SK-N-SH (cell line): ENCODE data around the gene MEIS1. TPM values are rescaled to one million over a fixed set of nuclear protein-coding genes. Genes with fewer than 3 reads are reported as not detected.

Source experiments
- CTCF ChIA-PET: fragments of 300-600, 350-600 bp; formaldehyde crosslinking; extraction: SDS; loops from one replicate; lab custom pipeline; 2021; lab: Yijun Ruan, JAX
- POLR2A ChIA-PET: fragments of 350-600 bp; sonication (Branson Sonifier 250); formaldehyde crosslinking; extraction: SDS; loops from one replicate; lab custom pipeline; 2020; ENCODE audit warnings: antibody characterized with exemption, inconsistent platforms; lab: Yijun Ruan, JAX
- DNase-seq: peaks from one replicate; pipeline ENCODE4 v3.0.0; 2012
- H2AFZ ChIP-seq: fragments of 200-600 bp; sonication (generic); 2 replicates; pipeline ENCODE4 v1.8.1; 2016; ENCODE audit warnings: antibody characterized with exemption, mild to moderate bottlenecking, low read depth
- H3F3A ChIP-seq: fragments of 200-600 bp; sonication (generic); replicated peaks from 2 replicates; pipeline ENCODE3; 2016; ENCODE audit warnings: antibody characterized with exemption, mild to moderate bottlenecking; ENCODE audit not compliant: insufficient read depth
- H3K27ac ChIP-seq, 2 experiments: fragments of 200-500 bp in 1 of 2; fragments of 200-600 bp in 1 of 2; sonication (Bioruptor generic) in 1 of 2; sonication (generic), shearing (Covaris generic) in 1 of 2; 2 replicates each; pipeline versions ENCODE4 v1.5.1 to v1.6.1; 2014 to 2016; ENCODE audit warnings: low read depth in 2 of 2, inconsistent platforms in 1 of 2, low read length in 1 of 2, mild to moderate bottlenecking in 1 of 2, mixed read lengths in 1 of 2
- H3K27me3 ChIP-seq: fragments of 200-600 bp; sonication (generic), shearing (Covaris generic); 2 replicates; pipeline ENCODE4 v1.6.1; 2016; ENCODE audit warnings: mixed run types; ENCODE audit not compliant: insufficient read depth
- H3K36me3 ChIP-seq, 2 experiments: fragments of 200-500 bp in 1 of 2; fragments of 200-600 bp in 1 of 2; sonication (Bioruptor generic) in 1 of 2; sonication (generic) in 1 of 2; replicated peaks in 1 of 2; 2 replicates each; pipeline versions ENCODE3 to v1.5.1; 2014 to 2016; ENCODE audit warnings: low read length in 1 of 2, mild to moderate bottlenecking in 1 of 2; ENCODE audit not compliant: insufficient read depth in 2 of 2, control insufficient read depth in 1 of 2
- H3K4me1 ChIP-seq, 2 experiments: fragments of 200-500 bp in 1 of 2; fragments of 200-600 bp in 1 of 2; sonication (Bioruptor generic) in 1 of 2; sonication (generic), shearing (Covaris generic) in 1 of 2; 2 replicates each; pipeline versions ENCODE4 v1.5.1 to v1.6.1; 2014 to 2016; ENCODE audit warnings: low read depth in 1 of 2, low read length in 1 of 2, mixed run types in 1 of 2; ENCODE audit not compliant: insufficient read depth in 2 of 2, control insufficient read depth in 1 of 2
- H3K4me2 ChIP-seq: fragments of 200-600 bp; sonication (generic), shearing (Covaris generic); 2 replicates; pipeline ENCODE4 v1.6.1; 2017; ENCODE audit warnings: mixed run types
- H3K4me3 ChIP-seq, 2 experiments: fragments of 200-500 bp in 1 of 2; fragments of 200-600 bp in 1 of 2; sonication (Bioruptor generic) in 1 of 2; sonication (generic), shearing (Covaris generic) in 1 of 2; 2 replicates each; pipeline versions ENCODE4 v1.5.1 to v1.8.1; 2014 to 2016; ENCODE audit warnings: low read depth in 2 of 2, inconsistent platforms in 1 of 2, low read length in 1 of 2, mild to moderate bottlenecking in 1 of 2, mixed read lengths in 1 of 2, moderate library complexity in 1 of 2
- H3K79me2 ChIP-seq: fragments of 200-600 bp; sonication (generic); 2 replicates; pipeline ENCODE4 v1.8.1; 2017; ENCODE audit warnings: mild to moderate bottlenecking; ENCODE audit not compliant: insufficient read depth
- H3K9ac ChIP-seq: fragments of 200-600 bp; sonication (generic); 2 replicates; pipeline ENCODE4 v1.6.1; 2017; ENCODE audit warnings: mixed run types
- H3K9me2 ChIP-seq: fragments of 200-600 bp; sonication (generic); 2 replicates; pipeline ENCODE4 v1.6.1; 2017; ENCODE audit warnings: mixed run types
- H3K9me3 ChIP-seq: fragments of 200-600 bp; sonication (generic); 2 replicates; pipeline ENCODE4 v1.6.1; 2017; ENCODE audit warnings: mixed run types, mild to moderate bottlenecking, moderate library complexity
- H4K20me1 ChIP-seq: fragments of 200-600 bp; sonication (generic); 2 replicates; pipeline ENCODE4 v1.6.1; 2017; ENCODE audit warnings: mild to moderate bottlenecking, mixed run types; ENCODE audit not compliant: insufficient read depth
- CHD2 ChIP-seq: fragments of 150-350 bp; IDR thresholded peaks from 2 replicates; pipeline ENCODE4 v1.6.1; 2018; ENCODE audit warnings: low read length; ENCODE audit not compliant: partially characterized antibody
- ELF1 ChIP-seq: IDR thresholded peaks from 2 replicates; pipeline ENCODE4 v1.4.0; 2012
- FOSL2 ChIP-seq: IDR thresholded peaks from 2 replicates; pipeline ENCODE4 v1.4.0; 2012; ENCODE audit warnings: low read depth, mild to moderate bottlenecking, moderate library complexity, borderline replicate concordance
- FOXJ3 ChIP-seq: sonication (generic); formaldehyde crosslinking; IDR thresholded peaks from 2 replicates; pipeline ENCODE4 v1.5.1; 2020; ENCODE audit warnings: mild to moderate bottlenecking, missing genetic modification reagents
- FOXM1 ChIP-seq: IDR thresholded peaks from 2 replicates; pipeline ENCODE4 v1.4.0; 2012; ENCODE audit warnings: low read depth, mild to moderate bottlenecking
- GABPA ChIP-seq: IDR thresholded peaks from 2 replicates; pipeline ENCODE4 v1.4.0; 2012; ENCODE audit warnings: low read depth, mild to moderate bottlenecking
- GATA2 ChIP-seq: sonication (generic); formaldehyde crosslinking; IDR thresholded peaks from 2 replicates; pipeline ENCODE4 v1.5.0; 2020; ENCODE audit warnings: mild to moderate bottlenecking, missing genetic modification reagents
- JUND ChIP-seq: IDR thresholded peaks from 2 replicates; pipeline ENCODE4 v1.4.0; 2012
- MXI1 ChIP-seq: IDR thresholded peaks from 2 replicates; pipeline ENCODE4 v1.6.1; 2012; ENCODE audit warnings: mild to moderate bottlenecking, low read depth, low read length, improper control_type of control experiment
- POLR2AphosphoS5 ChIP-seq: IDR thresholded peaks from 2 replicates; pipeline ENCODE4 v1.6.1; 2012; ENCODE audit warnings: low read depth, low read length
- RAD21 ChIP-seq: IDR thresholded peaks from 2 replicates; pipeline ENCODE4 v1.6.1; 2012; ENCODE audit warnings: mild to moderate bottlenecking, low read length
- RCOR1 ChIP-seq: fragments of 150-350 bp; IDR thresholded peaks from 2 replicates; pipeline ENCODE4 v1.6.1; 2017; ENCODE audit warnings: antibody characterized with exemption, low read length
- RXRA ChIP-seq: IDR thresholded peaks from 2 replicates; pipeline ENCODE4 v1.4.0; 2012; ENCODE audit warnings: low read depth, mild to moderate bottlenecking, borderline replicate concordance
- SIN3A ChIP-seq: IDR thresholded peaks from 2 replicates; pipeline ENCODE4 v1.6.1; 2012; ENCODE audit warnings: low read depth, mild to moderate bottlenecking, low read length, moderate library complexity, borderline replicate concordance
- SMC3 ChIP-seq: IDR thresholded peaks from 2 replicates; pipeline ENCODE4 v1.6.1; 2012; ENCODE audit warnings: low read depth, low read length, improper control_type of control experiment
- TAF1 ChIP-seq: IDR thresholded peaks from 2 replicates; pipeline ENCODE4 v1.6.1; 2012; ENCODE audit warnings: low read depth, mild to moderate bottlenecking, low read length, moderate library complexity, borderline replicate concordance
- YY1 ChIP-seq: IDR thresholded peaks from 2 replicates; pipeline ENCODE4 v1.4.0; 2012; ENCODE audit warnings: low read depth, mild to moderate bottlenecking
- WGBS: methylation state at CpG from one replicate; pipeline ENCODE4 v1.1.6; 2017; ENCODE audit warnings: low lambda C conversion rate; 5-methylcytosine and 5-hydroxymethylcytosine counted together
- polyA plus RNA-seq, 3 experiments: library from polyadenylated mRNA; depleted of rRNA; stranded (reverse); fragments of >200 nt; gene quantifications; 2 replicates each; pipeline ENCODE4 v1.2.3, GENCODE V29; 2012
- TF ChIP-seq, protein P1 (sequence below): fragments of 200-600 bp; sonication (generic); IDR thresholded peaks from 2 replicates; pipeline ENCODE4 v1.6.1; 2017; ENCODE audit warnings: antibody characterized with exemption, mild to moderate bottlenecking, moderate library complexity
- TF ChIP-seq, protein P2 (sequence below): fragments of 150-350 bp; IDR thresholded peaks from 2 replicates; pipeline ENCODE4 v1.6.1; 2016; ENCODE audit warnings: mild to moderate bottlenecking, low read depth, low read length
- TF ChIP-seq, protein P3 (sequence below): IDR thresholded peaks from 2 replicates; pipeline ENCODE4 v1.4.0; 2012; ENCODE audit warnings: low read depth, borderline replicate concordance
- TF ChIP-seq, protein P4 (sequence below): fragments of 150-350 bp; IDR thresholded peaks from 2 replicates; pipeline ENCODE4 v1.6.1; 2017; ENCODE audit warnings: antibody characterized with exemption, low read length, low read depth, borderline replicate concordance

The MEIS1 gene
- polyA plus RNA-seq, 1 of the 3 experiments (the other 2 are of a cell fraction): 16.9 TPM

DNA sequence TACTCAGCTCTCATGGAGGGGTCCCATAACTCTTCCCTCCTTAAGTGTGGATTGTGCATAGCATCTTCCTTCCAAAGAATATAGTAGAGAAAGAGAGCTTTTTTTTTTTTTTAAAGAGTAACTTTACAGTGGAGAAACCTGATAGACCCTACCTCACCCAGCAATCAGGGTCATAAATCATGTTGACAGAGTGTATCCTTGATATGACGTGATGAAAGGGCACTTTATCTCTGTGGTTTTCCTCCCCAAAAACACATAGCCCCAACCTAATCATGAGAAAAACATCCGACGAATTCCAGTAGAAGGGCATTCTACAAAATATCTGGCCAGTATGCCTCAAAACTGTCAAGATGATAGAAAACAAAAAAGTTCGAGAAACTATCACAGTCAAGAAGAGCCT is 29.5 kb upstream of the MEIS1 start:
- Histone ChIP-seq H3K27ac (no peak overlapping the region), H3K27me3 (no peaks in the 10 kb centered on the region), H3K79me2 (no peaks in the 10 kb centered on the region), H4K20me1 (no peaks in the 10 kb centered on the region), H3K36me3 (no peaks in the 10 kb centered on the region), H3K9me3 (no peaks in the 10 kb centered on the region), H3F3A (no peaks in the 10 kb centered on the region), H3K4me3 (no peak overlapping the region), H3K4me1 (no peaks in the 10 kb centered on the region), H3K4me2 (no peak overlapping the region), H3K9ac (no peak overlapping the region), H2AFZ (no peak overlapping the region), H3K9me2 (no peaks in the 10 kb centered on the region)
- ChIA-PET POLR2A (no interaction called here), CTCF (no interaction called here)
- 36% methylated on average over 4 of the region's 4 CpGs for WGBS
- no peak for TF ChIP-seq SIN3A
- no peak for TF ChIP-seq ELF1
- TF ChIP-seq, protein P1, sequence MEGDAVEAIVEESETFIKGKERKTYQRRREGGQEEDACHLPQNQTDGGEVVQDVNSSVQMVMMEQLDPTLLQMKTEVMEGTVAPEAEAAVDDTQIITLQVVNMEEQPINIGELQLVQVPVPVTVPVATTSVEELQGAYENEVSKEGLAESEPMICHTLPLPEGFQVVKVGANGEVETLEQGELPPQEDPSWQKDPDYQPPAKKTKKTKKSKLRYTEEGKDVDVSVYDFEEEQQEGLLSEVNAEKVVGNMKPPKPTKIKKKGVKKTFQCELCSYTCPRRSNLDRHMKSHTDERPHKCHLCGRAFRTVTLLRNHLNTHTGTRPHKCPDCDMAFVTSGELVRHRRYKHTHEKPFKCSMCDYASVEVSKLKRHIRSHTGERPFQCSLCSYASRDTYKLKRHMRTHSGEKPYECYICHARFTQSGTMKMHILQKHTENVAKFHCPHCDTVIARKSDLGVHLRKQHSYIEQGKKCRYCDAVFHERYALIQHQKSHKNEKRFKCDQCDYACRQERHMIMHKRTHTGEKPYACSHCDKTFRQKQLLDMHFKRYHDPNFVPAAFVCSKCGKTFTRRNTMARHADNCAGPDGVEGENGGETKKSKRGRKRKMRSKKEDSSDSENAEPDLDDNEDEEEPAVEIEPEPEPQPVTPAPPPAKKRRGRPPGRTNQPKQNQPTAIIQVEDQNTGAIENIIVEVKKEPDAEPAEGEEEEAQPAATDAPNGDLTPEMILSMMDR: no peak
- no peak for TF ChIP-seq GATA2 (CRISPR knock-in tag)
- no peak for TF ChIP-seq RXRA
- TF ChIP-seq GABPA: no peak
- TF ChIP-seq, protein P2, sequence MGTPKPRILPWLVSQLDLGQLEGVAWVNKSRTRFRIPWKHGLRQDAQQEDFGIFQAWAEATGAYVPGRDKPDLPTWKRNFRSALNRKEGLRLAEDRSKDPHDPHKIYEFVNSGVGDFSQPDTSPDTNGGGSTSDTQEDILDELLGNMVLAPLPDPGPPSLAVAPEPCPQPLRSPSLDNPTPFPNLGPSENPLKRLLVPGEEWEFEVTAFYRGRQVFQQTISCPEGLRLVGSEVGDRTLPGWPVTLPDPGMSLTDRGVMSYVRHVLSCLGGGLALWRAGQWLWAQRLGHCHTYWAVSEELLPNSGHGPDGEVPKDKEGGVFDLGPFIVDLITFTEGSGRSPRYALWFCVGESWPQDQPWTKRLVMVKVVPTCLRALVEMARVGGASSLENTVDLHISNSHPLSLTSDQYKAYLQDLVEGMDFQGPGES: no peak
- TF ChIP-seq CHD2: no peak
- TF ChIP-seq RAD21: no peak
- no peak for TF ChIP-seq TAF1
- DNase-seq: no peak

DNA sequence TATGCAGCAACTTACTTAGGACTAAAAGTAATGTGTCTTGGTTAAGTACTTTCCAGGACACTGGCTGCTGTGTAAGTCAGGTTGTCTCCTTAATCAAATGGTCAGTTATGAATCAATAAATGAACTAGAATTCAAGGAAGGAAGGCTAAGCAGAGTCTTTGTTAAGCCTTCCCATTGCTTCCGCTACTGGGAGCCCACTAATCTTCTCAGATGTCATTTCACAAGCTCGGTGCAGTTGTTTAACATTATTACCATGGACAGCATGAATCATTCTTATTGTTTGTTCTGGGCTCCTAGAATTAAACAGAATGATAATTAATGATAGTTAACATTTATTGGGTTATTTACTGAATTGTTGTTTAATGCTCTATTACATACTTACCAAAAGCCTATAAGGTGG is 26.0 kb upstream of the MEIS1 start:
- Histone ChIP-seq H3K36me3 (no peaks in the 10 kb centered on the region), H2AFZ (no peak overlapping the region), H3K9me3 (no peaks in the 10 kb centered on the region), H3K9me2 (no peaks in the 10 kb centered on the region), H4K20me1 (no peaks in the 10 kb centered on the region), H3K4me1 (no peaks in the 10 kb centered on the region), H3K27ac (no peak overlapping the region), H3K27me3 (no peaks in the 10 kb centered on the region), H3K9ac (no peak overlapping the region), H3K4me2 (no peak overlapping the region), H3K4me3 (no peak overlapping the region), H3K79me2 (no peaks in the 10 kb centered on the region), H3F3A (no peaks in the 10 kb centered on the region)
- ChIA-PET POLR2A (no interaction called here), CTCF (no interaction called here)
- DNase-seq: no peak
- 53% methylated on average over 2 of the region's 2 CpGs for WGBS
- TF ChIP-seq RCOR1 (no peak), JUND (no peak), SMC3 (no peak), SIN3A (no peak), FOXJ3 (CRISPR knock-in tag) (no peak), YY1 (no peak), FOXM1 (no peak), MXI1 (no peak), FOSL2 (no peak), POLR2AphosphoS5 (no peak)
- TF ChIP-seq, protein P3, sequence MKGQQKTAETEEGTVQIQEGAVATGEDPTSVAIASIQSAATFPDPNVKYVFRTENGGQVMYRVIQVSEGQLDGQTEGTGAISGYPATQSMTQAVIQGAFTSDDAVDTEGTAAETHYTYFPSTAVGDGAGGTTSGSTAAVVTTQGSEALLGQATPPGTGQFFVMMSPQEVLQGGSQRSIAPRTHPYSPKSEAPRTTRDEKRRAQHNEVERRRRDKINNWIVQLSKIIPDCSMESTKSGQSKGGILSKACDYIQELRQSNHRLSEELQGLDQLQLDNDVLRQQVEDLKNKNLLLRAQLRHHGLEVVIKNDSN: no peak
- TF ChIP-seq, protein P2: no peak
- TF ChIP-seq, protein P4, sequence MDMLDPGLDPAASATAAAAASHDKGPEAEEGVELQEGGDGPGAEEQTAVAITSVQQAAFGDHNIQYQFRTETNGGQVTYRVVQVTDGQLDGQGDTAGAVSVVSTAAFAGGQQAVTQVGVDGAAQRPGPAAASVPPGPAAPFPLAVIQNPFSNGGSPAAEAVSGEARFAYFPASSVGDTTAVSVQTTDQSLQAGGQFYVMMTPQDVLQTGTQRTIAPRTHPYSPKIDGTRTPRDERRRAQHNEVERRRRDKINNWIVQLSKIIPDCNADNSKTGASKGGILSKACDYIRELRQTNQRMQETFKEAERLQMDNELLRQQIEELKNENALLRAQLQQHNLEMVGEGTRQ: no peak
